Activated gamma-delta T cell (primary cell): ENCODE data around the gene CTTNBP2NL.
A peak's percentile ranks its signal among the peaks of the same experiment; 100 is the strongest.
"Not testable (repeated sequence)": the region's sequence is repeated elsewhere in the genome, so short reads cannot be mapped to it uniquely, and the experiment has no call there.

Experiments
- DNase-seq: peaks from one replicate; lab custom pipeline; 2025; lab: John Stamatoyannopoulos, UW

CTTNBP2NL gene

GRCh38 chr1:112464501-112464900, 68.5 kb downstream of the CTTNBP2NL start:
- no peak for DNase-seq

- DNase-seq: no peak
Measured at GRCh38 chr1:112465122-112465521, 69.1 kb downstream of the CTTNBP2NL start.

GRCh38 chr1:112466078-112466660, 70.2 kb downstream of the CTTNBP2NL start:
- peak; percentile 31 for DNase-seq

- DNase-seq: not testable (repeated sequence)
Measured at GRCh38 chr1:112470324-112470723, 74.3 kb downstream of the CTTNBP2NL start.

GRCh38 chr1:112470966-112471365, 75.0 kb downstream of the CTTNBP2NL start:
- DNase-seq: no peak

GRCh38 chr1:112472142-112472541, 76.1 kb downstream of the CTTNBP2NL start:
- DNase-seq: no peak

- DNase-seq: no peak
Measured at GRCh38 chr1:112477550-112477949, 81.5 kb downstream of the CTTNBP2NL start.

- DNase-seq: no peak
Measured at GRCh38 chr1:112478314-112478713, 82.3 kb downstream of the CTTNBP2NL start.

GRCh38 chr1:112486063-112486462, 90.0 kb downstream of the CTTNBP2NL start:
- not testable (repeated sequence) for DNase-seq

- not testable (repeated sequence) for DNase-seq
Measured at GRCh38 chr1:112487686-112488085, 91.7 kb downstream of the CTTNBP2NL start.

- DNase-seq: no peak
Measured at GRCh38 chr1:112488141-112488540, 92.1 kb downstream of the CTTNBP2NL start.

GRCh38 chr1:112492076-112492475, 96.1 kb downstream of the CTTNBP2NL start:
- no peak for DNase-seq

GRCh38 chr1:112493351-112493750, 97.3 kb downstream of the CTTNBP2NL start:
- DNase-seq: no peak

GRCh38 chr1:112496290-112496689, 100.3 kb downstream of the CTTNBP2NL start:
- DNase-seq: no peak

GRCh38 chr1:112501810-112502641, 106.0 kb downstream of the CTTNBP2NL start:
- peak; percentile 21 for DNase-seq

GRCh38 chr1:112502826-112503225, 106.8 kb downstream of the CTTNBP2NL start:
- DNase-seq: no peak

- no peak for DNase-seq
Measured at GRCh38 chr1:112504001-112504660, 108.1 kb downstream of the CTTNBP2NL start.

GRCh38 chr1:112504661-112505399, 108.8 kb downstream of the CTTNBP2NL start:
- no peak for DNase-seq

GRCh38 chr1:112505400-112505785, 109.4 kb downstream of the CTTNBP2NL start:
- DNase-seq: no peak

- no peak for DNase-seq
Measured at GRCh38 chr1:112505878-112506277, 109.9 kb downstream of the CTTNBP2NL start.

GRCh38 chr1:112506306-112506705, 110.3 kb downstream of the CTTNBP2NL start:
- no peak for DNase-seq

GRCh38 chr1:112506731-112507130, 110.7 kb downstream of the CTTNBP2NL start:
- DNase-seq: no peak
